NOMO-1 treated with dmso at 0.1 percent for 144 hours (cell line): Measurements from ENCODE around the gene PHACTR3.
A peak's percentile ranks its signal among the peaks of the same experiment; 100 is the strongest.

Experiments used
- DNase-seq: peaks from one replicate; lab custom pipeline; 2025; ENCODE audit not compliant: unreplicated experiment; lab: John Stamatoyannopoulos, UW

Gene PHACTR3

GRCh38 chr20:59726281-59726595, 121.9 kb downstream of the PHACTR3 start:
- DNase-seq: no peak

- no peak for DNase-seq
Measured at GRCh38 chr20:59728722-59729430, 124.5 kb downstream of the PHACTR3 start.

DNA sequence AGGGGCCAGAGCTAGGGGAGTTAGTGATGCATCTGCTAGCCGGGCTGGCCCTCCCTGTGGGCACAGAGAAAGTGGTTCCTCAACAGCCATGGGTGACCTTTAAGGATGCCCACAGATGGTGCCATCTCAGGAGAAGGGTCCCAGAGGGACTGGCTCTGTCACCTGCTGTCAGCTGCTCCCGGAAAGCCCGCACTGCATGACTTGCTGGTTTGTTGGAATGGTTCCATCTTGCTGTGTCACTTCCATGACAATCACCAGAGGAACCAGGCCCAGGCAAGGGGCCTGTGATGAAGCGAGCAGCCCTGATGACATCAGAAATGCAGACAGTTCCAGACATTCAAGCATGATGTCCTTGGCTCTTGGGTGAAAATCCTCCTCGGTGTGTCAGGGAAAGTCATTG, 125.2 kb downstream of the PHACTR3 start:
- no peak for DNase-seq

- no peak for DNase-seq
Measured at GRCh38 chr20:59730722-59731121, 126.4 kb downstream of the PHACTR3 start.

- no peak for DNase-seq
Measured at GRCh38 chr20:59731376-59731775, 127.0 kb downstream of the PHACTR3 start.

DNA sequence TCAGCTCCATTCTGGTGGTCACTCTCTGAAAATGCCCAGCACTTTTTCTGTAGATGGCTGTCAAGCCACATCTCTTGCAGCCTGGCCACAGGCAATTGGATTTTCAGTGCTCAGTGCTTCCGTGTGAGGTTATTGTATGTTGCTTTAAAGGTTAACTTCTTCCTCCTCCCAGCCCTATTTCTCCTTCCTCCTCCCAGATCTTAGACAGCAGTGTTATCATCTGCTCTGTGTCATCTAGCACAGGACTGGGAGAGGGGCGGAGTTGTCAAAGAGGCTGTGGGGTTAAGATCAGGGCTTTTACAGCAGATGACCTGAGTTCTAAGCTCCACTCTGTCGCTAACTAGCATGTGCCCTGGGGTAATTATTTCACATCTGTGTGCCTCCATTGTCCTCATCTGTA, 129.0 kb downstream of the PHACTR3 start:
- DNase-seq: peak; percentile 58

DNA sequence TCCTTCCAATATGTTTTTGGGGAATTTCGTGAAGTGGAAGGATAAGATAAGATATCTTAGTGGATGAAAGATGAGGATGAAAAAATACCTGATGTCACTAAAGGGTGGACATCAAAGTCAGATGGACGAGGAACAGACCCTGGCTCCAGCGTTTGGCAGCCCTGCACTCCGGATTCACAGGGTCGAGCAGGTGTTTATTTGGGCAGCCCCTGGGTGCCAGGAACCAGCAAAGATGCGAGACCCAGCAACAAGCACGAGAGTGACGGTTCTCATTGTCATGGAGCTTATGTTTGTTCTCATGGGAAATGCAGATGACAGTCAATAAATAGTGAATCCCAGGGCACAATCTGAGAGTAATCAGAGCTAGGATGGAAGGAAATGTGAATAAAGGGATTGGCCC, 131.1 kb downstream of the PHACTR3 start:
- DNase-seq: no peak

DNA sequence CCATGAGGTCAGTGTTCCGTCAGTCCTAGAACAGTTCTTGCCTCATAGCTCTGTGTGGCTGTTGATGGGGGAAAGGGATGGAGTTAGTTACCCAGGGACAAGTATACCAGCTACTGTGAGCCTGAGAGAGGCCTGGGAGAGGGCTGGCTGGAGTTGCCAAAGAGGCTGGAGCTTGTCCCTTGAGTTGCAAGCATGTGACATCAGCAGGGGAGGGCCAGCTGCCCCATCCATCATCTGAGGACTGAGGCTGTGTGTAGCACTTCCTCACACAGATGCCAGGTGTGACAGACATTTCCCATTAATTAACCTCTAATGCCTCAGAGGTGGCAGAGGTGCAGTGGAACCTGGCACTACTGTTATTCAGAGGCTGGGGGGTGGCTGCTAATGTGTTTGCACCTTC, 131.6 kb downstream of the PHACTR3 start:
- no peak for DNase-seq

DNA sequence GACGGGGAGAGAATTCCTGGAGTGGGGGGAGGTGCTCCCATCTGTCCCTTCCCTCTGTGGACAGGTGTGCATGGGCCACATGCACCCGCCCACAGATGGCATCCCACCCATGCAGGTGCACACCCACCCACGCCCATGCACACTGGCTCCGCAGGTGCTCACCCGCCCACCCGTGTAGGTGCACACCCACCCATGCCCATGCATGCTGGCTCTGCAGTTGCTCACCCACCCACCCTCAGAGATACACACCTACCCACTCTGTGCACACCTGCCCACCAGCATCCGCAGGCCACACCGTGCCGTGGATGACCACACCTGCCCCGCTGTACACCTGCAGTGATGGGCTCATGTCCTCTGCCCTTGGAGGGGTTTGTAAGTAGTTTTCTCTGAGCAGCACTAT, 132.0 kb downstream of the PHACTR3 start:
- no peak for DNase-seq

DNA sequence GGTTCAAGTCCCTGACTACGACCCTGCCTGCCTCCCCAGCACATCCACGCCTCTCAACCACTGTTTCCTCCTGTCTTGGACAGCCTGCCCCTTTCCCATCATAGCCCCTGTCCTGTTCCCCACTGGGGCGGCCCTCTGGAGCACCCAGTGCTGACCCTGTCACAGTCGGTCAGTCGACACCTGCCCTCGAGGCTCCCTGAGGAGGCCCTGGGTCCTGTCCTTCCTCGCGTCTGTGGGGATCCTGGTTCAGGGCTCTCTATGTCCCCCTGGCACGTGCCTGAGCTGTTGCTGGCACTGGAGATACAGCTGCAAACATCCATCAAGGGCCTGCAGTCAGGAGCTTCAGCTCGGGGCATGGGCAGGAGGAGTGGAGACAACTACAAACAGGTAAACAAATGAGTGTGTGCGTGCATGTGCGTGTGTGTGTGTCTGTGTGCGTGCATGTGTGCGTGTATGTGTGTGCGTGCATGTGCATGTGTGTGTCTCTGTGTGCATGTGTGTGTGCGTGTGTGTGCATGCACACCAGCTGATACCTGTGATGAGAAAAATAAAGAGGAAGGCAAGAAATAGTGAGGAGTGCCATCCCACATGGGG, 132.8 kb downstream of the PHACTR3 start:
- no peak for DNase-seq

DNA sequence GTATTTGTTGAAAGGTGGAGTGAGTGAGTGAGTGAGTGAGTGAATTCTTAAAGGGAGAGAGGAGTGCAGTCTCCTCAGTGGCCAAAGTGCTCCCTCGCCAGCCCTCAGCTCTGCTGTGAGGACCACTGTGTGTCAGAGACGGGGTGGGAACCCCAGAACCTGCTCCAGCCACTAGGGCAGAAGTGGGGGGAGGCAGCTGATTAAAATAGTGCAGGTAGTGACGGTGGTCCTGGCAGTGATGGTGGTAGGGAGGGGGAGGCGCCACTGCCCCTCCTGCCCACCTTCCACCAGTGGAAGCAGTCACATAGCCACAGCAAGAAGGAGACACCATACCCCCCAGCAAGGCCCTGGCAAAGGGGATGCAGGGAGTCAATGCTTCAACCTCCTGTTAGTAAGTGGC, 133.5 kb downstream of the PHACTR3 start:
- no peak for DNase-seq

DNA sequence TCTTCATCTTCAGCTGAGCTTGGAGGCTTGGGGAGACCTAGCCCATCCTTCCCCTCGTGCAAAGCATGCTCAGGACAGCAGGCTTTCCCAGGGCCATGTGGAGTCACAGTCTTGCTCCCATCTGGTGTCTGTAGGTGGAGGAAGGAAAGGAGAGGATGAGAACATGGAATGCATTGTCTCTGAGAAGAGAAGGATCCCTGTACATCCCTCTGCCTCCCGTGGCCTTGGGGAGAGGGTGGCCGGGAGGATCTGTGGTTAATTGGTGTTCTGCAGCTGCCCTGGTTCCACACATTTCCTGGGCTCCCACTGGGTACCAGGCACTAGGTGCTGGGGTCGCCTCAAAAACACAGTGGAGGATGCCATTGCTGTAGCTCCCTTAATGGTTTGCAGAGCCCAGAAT, 134.5 kb downstream of the PHACTR3 start:
- DNase-seq: no peak

- DNase-seq: no peak
Measured at GRCh38 chr20:59740621-59741020, 136.3 kb downstream of the PHACTR3 start.

DNA sequence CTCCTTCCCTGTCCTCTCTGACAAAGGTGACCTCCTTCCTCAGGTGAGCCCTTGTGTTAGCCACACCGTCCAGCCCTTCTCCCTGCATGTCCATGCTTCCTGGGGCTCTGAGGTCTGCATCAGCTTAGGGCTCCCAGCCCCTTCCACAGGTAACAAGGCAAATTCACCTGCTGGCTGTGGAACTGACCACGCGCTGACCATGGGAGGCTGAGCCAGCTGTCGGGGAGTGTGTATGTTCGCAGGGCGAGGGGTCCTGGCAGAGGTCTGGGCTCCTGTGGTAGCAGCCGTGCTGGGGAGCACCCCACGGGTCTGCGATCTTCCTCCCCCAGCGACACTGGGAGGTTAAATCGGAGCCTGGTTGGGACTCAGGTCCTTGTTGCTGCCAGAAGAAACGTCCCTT, 136.7 kb downstream of the PHACTR3 start:
- no peak for DNase-seq

DNA sequence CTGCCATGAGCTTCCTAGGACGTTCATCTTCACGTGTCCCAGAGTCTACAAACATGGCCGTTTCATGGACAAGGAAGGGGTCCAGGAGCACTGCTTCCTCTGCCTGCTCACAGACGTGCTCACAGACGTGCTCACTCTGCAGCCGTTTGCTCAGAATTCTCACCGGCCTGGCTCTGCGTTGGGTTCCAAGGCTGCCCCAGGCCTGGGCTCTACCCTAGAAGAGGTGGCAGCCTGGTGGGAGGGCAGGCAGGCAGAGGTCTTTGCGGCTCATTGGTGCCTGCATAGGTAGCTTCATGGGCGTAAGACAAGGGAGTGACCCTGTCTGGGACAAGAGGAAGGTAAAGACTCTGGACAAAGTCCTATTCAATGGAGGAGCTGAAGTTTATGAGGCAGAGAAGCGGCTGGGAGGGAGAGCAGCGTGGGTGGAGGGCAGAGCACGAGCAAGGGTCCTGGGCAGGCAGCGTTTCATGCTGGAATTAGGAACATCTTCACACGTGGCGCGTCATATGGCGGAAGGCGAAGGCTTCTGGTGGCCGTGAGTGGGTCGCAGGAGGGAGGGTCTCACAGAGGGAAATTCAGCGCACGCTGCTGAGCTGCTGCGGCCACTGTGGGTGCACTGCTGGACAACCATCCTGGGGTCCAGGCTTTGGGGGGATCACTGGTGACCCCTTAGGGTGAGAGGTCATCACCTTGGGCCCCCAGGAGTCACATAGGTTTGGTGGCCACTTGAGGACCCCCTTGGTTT, 138.2 kb downstream of the PHACTR3 start:
- no peak for DNase-seq

GRCh38 chr20:59743308-59743707, 139.0 kb downstream of the PHACTR3 start:
- DNase-seq: no peak

GRCh38 chr20:59743767-59744485, 139.6 kb downstream of the PHACTR3 start:
- no peak for DNase-seq

- no peak for DNase-seq
Measured at GRCh38 chr20:59744756-59745155, 140.4 kb downstream of the PHACTR3 start.

- no peak for DNase-seq
Measured at GRCh38 chr20:59745201-59745600, 140.9 kb downstream of the PHACTR3 start.

GRCh38 chr20:59745716-59746115, 141.4 kb downstream of the PHACTR3 start:
- no peak for DNase-seq

DNA sequence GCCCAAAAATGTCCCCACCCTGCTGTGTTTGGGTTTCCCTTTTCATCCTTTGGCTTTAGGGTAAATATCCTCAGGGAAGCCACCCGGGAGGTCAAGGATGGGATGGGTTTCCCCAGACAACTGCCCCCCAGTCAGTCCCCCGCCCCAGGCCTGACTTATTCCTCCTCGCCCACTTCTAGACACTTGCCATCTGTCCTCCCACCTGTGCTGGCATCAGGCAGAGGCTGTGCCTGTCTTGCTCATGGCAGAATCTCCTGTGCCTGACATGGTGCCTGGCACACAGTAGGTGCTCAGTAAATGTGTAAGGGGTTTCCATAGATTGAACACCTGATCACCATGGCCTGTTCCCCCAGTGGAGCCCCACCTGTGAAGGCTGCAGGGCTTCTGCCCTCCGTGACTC, 141.8 kb downstream of the PHACTR3 start:
- DNase-seq: no peak
